Hepatocyte (in vitro differentiated cells): ENCODE results near the gene RBMX. TPM values are rescaled to one million over a fixed set of nuclear protein-coding genes. Genes with fewer than 3 reads are reported as not detected.
"Not testable (repeated sequence)": the region's sequence is repeated elsewhere in the genome, so short reads cannot be mapped to it uniquely, and the experiment has no call there.

Source experiments
- DNase-seq: peaks from one replicate; pipeline ENCODE4 v3.0.0-alpha.2; 2016; ENCODE audit warnings: low spot score
- H2AFZ ChIP-seq: fragments of 200-600 bp; sonication (generic); 2 replicates; pipeline ENCODE4 v1.6.0; 2016; ENCODE audit warnings: antibody characterized with exemption, mild to moderate bottlenecking
- H3K27ac ChIP-seq: fragments of 200-600 bp; sonication (generic); 2 replicates; pipeline ENCODE4 v1.5.1; 2016; ENCODE audit warnings: mild to moderate bottlenecking
- H3K27me3 ChIP-seq: fragments of 200-600 bp; sonication (generic); 2 replicates; pipeline ENCODE4 v1.6.1; 2016
- H3K36me3 ChIP-seq: fragments of 200-600 bp; sonication (generic); replicated peaks from 2 replicates; pipeline ENCODE4 v1.5.1; 2016; ENCODE audit warnings: low read depth; ENCODE audit not compliant: insufficient read depth
- H3K4me1 ChIP-seq: fragments of 200-600 bp; sonication (generic); 2 replicates; pipeline ENCODE4 v1.5.1; 2016; ENCODE audit warnings: mild to moderate bottlenecking, moderate library complexity; ENCODE audit not compliant: insufficient read depth
- H3K4me2 ChIP-seq: fragments of 200-600 bp; sonication (generic); 2 replicates; pipeline ENCODE4 v1.6.0; 2016
- H3K4me3 ChIP-seq: fragments of 200-600 bp; sonication (generic); 2 replicates; pipeline ENCODE4 v1.5.1; 2016; ENCODE audit warnings: mild to moderate bottlenecking
- H3K79me2 ChIP-seq: fragments of 200-600 bp; sonication (generic); 2 replicates; pipeline ENCODE4 v1.6.0; 2017; ENCODE audit warnings: mild to moderate bottlenecking
- H3K9me2 ChIP-seq: fragments of 200-600 bp; sonication (generic); replicated peaks from 2 replicates; pipeline ENCODE4 v1.6.0; 2017; ENCODE audit warnings: mild to moderate bottlenecking; ENCODE audit not compliant: insufficient read depth
- H3K9me3 ChIP-seq: fragments of 200-600 bp; sonication (generic); 2 replicates; pipeline ENCODE4 v1.5.1; 2016; ENCODE audit warnings: low read depth, mild to moderate bottlenecking
- H4K20me1 ChIP-seq: fragments of 200-600 bp; sonication (generic); 2 replicates; pipeline ENCODE4 v1.6.0; 2016; ENCODE audit warnings: mild to moderate bottlenecking; ENCODE audit not compliant: insufficient read depth, poor library complexity, severe bottlenecking
- CTCF ChIP-seq: fragments of 200-600 bp; sonication (generic); IDR thresholded peaks from 2 replicates; pipeline ENCODE4 v1.5.1; 2016; ENCODE audit warnings: antibody characterized with exemption, mild to moderate bottlenecking; ENCODE audit not compliant: poor library complexity
- EZH2 ChIP-seq: fragments of 200-600 bp; sonication (generic); IDR thresholded peaks from 2 replicates; pipeline ENCODE4 v1.6.1; 2016; ENCODE audit warnings: antibody characterized with exemption, mild to moderate bottlenecking, borderline replicate concordance
- EZH2phosphoT487 ChIP-seq: fragments of 200-600 bp; sonication (generic); IDR thresholded peaks from one replicate; pipeline ENCODE4 v1.6.1; 2018; ENCODE audit warnings: antibody characterized with exemption, mild to moderate bottlenecking, low read depth, moderate library complexity; ENCODE audit not compliant: unreplicated experiment, severe bottlenecking
- WGBS: methylation state at CpG from one replicate; pipeline ENCODE4 v1.1.6; 2016; ENCODE audit warnings: low lambda C conversion rate; ENCODE audit errors: missing lambda C conversion rate; 5-methylcytosine and 5-hydroxymethylcytosine counted together
- polyA plus RNA-seq: library from polyadenylated mRNA; unstranded; fragments of >200 nt; fragmentation: Nextera tagmentation; extraction: Ambion mirVana; gene quantifications from 2 replicates; pipeline ENCODE4 v1.2.1, GENCODE V29; 2016
- total RNA-seq: library from RNA; depleted of rRNA; stranded (reverse); fragments of >200 nt; gene quantifications from 2 replicates; pipeline ENCODE4 v1.2.3, GENCODE V29; 2014

RBMX gene
- total and polyA plus RNA-seq, 2 experiments from 2014 or later, result 116 to 262 TPM

DNA sequence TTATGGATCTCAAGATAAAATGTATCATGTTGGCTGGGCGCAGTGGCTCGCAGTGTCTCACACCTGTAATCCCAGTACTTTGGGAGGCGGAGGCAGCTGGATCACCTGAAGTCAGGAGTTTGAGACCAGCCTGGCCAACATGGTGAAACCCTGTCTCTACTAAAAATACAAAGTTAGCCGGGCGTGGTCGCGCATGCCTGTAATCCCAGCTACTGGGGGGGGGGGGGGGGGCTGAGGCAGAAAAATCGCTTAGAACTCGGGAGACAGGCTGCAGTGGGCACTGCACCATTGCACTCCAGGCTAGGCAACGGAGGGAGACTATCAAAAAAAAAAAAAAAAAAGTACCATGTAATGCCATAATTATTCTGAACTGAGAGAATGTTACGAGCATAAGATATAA is 2.1 kb downstream of the RBMX start:
- DNase-seq, result no peak
- Histone ChIP-seq H3K27me3 (no peaks in the 10 kb centered on the region), H3K4me2 (peak overlapping the region; percentile 69), H3K4me3 (peak overlapping the region; percentile 1), H3K79me2 (peaks cover 62% of the 10 kb centered on the region), H3K9me3 (no peaks in the 10 kb centered on the region), H3K27ac (no peak overlapping the region), H3K36me3 (no peaks in the 10 kb centered on the region), H3K9me2 (no peaks in the 10 kb centered on the region), H2AFZ (no peak overlapping the region), H3K4me1 (no peaks in the 10 kb centered on the region), H4K20me1 (peaks cover 25% of the 10 kb centered on the region)
- TF ChIP-seq CTCF (no peak), EZH2 (no peak), EZH2phosphoT487 (no peak)
- 63% methylated on average over 11 of the region's 11 CpGs for WGBS

DNA sequence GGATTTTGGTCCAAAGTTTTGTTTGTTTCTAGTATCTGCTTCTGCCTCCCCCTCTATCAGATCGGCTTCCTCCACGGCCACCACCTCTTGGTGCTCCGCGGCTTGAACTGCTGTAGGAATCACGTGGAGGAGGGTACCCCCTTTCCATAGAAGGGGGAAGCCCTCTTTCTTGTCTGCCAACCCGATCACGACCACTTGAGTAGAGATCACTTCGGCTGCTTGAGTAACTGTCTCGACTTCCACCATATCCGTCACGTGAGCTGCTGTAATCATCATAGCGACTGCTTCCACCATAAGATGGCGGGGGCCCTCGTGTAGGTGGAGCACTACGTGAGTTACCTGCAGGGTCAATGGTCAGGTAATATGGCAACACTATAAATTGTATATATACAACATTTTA is 6.4 kb downstream of the RBMX start:
- Histone ChIP-seq H3K79me2 (peaks cover 63% of the 10 kb centered on the region), H4K20me1 (peaks cover 36% of the 10 kb centered on the region)
- not testable (repeated sequence) for H3K27me3 ChIP-seq, H3K4me1 ChIP-seq, H3K36me3 ChIP-seq, H3K4me2 ChIP-seq, H3K9me2 ChIP-seq, DNase-seq, H3K4me3 ChIP-seq, H2AFZ ChIP-seq, H3K9me3 ChIP-seq, H3K27ac ChIP-seq
- 71% methylated on average over 15 of the region's 15 CpGs for WGBS

- H3K4me2 ChIP-seq, H3K36me3 ChIP-seq, H3K9me3 ChIP-seq, H3K27me3 ChIP-seq, H3K9me2 ChIP-seq, H3K4me3 ChIP-seq, DNase-seq, H3K4me1 ChIP-seq, H3K27ac ChIP-seq, H2AFZ ChIP-seq: not testable (repeated sequence)
- H4K20me1 ChIP-seq, result peaks cover 27% of the 10 kb centered on the region
- peaks cover 57% of the 10 kb centered on the region for H3K79me2 ChIP-seq
- WGBS, result 88% methylated on average over 2 of the region's 2 CpGs
Observed at GRCh38 chrX:136873210-136873609, 7.3 kb downstream of the RBMX start.

DNA sequence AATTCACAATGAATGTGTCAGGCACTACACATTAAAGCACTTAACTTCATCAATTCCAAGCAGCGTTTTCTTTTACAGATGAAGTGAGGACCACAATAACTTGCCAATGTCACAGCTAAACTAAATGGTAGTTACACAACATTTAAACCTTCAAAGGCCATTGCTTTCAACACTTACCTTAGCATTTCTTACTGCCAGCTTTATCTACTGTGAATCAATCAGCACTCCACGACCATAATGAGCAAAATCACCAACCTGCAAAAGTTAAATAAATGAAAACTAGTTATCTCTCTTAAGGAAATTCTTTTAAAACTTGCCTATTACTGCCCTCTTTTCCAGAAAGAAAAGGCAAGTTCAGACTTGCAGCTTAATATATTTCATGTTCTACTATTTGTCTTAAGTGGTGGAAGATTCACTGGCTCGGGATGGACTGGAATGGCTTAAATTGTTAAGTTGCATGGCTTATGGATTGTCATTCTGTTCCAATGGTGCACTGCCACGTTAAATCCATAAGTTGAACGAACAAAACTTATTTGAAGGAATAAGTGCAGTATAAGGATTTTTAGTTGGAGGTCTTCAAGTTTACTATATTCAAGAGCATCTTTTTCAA is 8.3 kb downstream of the RBMX start:
- Histone ChIP-seq H3K9me2 (no peaks in the 10 kb centered on the region), H3K4me2 (no peak overlapping the region), H3K4me1 (no peaks in the 10 kb centered on the region), H3K27me3 (no peaks in the 10 kb centered on the region), H3K4me3 (no peak overlapping the region), H4K20me1 (peaks cover 21% of the 10 kb centered on the region), H3K27ac (no peak overlapping the region), H2AFZ (no peak overlapping the region), H3K9me3 (no peaks in the 10 kb centered on the region), H3K79me2 (peaks cover 50% of the 10 kb centered on the region), H3K36me3 (peaks cover 3% of the 10 kb centered on the region)
- 65% methylated on average over 5 of the region's 5 CpGs for WGBS
- DNase-seq, result no peak
- TF ChIP-seq CTCF, result no peak
- TF ChIP-seq EZH2phosphoT487, result no peak
- TF ChIP-seq EZH2, result no peak

DNA sequence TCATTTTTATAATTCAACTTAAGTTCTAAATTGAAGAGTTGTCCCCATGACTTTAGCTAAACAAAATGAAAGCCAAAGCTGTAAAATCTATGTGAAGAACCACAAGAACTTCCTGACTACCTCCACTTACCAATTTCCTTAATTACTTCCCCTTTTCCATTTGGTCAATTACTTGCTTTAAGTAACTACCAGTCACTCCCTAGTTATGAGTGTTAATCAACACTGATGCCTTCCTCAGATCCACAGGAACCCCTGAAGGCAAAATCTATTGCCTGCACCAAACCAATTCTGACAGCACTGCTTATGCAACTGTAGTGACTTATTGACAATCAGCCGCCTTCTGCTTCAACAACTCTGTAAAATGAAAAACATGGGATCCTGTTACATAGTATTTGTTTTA is 10.5 kb downstream of the RBMX start:
- Histone ChIP-seq H3K9me2 (no peaks in the 10 kb centered on the region), H3K4me3 (no peak overlapping the region), H3K36me3 (peaks cover 3% of the 10 kb centered on the region), H4K20me1 (peaks cover 17% of the 10 kb centered on the region), H3K4me1 (no peaks in the 10 kb centered on the region), H3K9me3 (no peaks in the 10 kb centered on the region), H3K79me2 (peaks cover 31% of the 10 kb centered on the region), H2AFZ (no peak overlapping the region), H3K4me2 (no peak overlapping the region), H3K27me3 (no peaks in the 10 kb centered on the region), H3K27ac (no peak overlapping the region)
- no peak for DNase-seq
- WGBS, result 86% methylated on average over 1 of the region's 1 CpG
- TF ChIP-seq CTCF, result no peak
- TF ChIP-seq EZH2phosphoT487, result no peak
- TF ChIP-seq EZH2, result no peak
